IPS-18a (cell line): ENCODE data around the gene ELOVL5.
"Not testable (repeated sequence)": the region's sequence is repeated elsewhere in the genome, so short reads cannot be mapped to it uniquely, and the experiment has no call there.

Source experiments
- H3K27ac ChIP-seq: one replicate; pipeline ENCODE4 v1.5.1; 2013; ENCODE audit warnings: low read length
- H3K27me3 ChIP-seq: one replicate; pipeline ENCODE4 v1.6.1; 2013; ENCODE audit warnings: mild to moderate bottlenecking, low read length; ENCODE audit not compliant: control insufficient read depth, insufficient read depth
- H3K36me3 ChIP-seq: one replicate; pipeline ENCODE4 v1.6.1; 2013; ENCODE audit warnings: low read depth, low read length; ENCODE audit not compliant: control insufficient read depth
- H3K4me1 ChIP-seq: one replicate; pipeline ENCODE4 v1.6.1; 2013; ENCODE audit warnings: low read depth, low read length; ENCODE audit not compliant: control insufficient read depth
- H3K4me3 ChIP-seq: one replicate; pipeline ENCODE4 v1.5.1; 2013; ENCODE audit warnings: low read length
- H3K9ac ChIP-seq: one replicate; pipeline ENCODE4 v1.6.1; 2013; ENCODE audit warnings: mild to moderate bottlenecking, low read length, moderate library complexity
- H3K9me3 ChIP-seq: one replicate; pipeline ENCODE4 v1.6.1; 2013; ENCODE audit warnings: low read depth, low read length; ENCODE audit not compliant: control insufficient read depth

Gene ELOVL5

GRCh38 chr6:53358440-53359094, 9.8 kb upstream of the ELOVL5 start:
- Histone ChIP-seq H3K9ac (peak overlapping the region; percentile 83), H3K36me3 (no peaks in the 10 kb centered on the region), H3K4me1 (peaks cover 20% of the 10 kb centered on the region), H3K27ac (peak overlapping the region; percentile 62), H3K9me3 (no peaks in the 10 kb centered on the region), H3K4me3 (peak overlapping the region; percentile 76), H3K27me3 (peaks cover 13% of the 10 kb centered on the region)

GRCh38 chr6:53357576-53358360, 9.0 kb upstream of the ELOVL5 start:
- H3K9me3 ChIP-seq: no peaks in the 10 kb centered on the region
- no peaks in the 10 kb centered on the region for H3K36me3 ChIP-seq
- no peak overlapping the region for H3K27ac ChIP-seq
- peaks cover 13% of the 10 kb centered on the region for H3K27me3 ChIP-seq
- no peak overlapping the region for H3K4me3 ChIP-seq
- H3K9ac ChIP-seq: no peak overlapping the region
- H3K4me1 ChIP-seq: peaks cover 20% of the 10 kb centered on the region

GRCh38 chr6:53353624-53354023, 4.9 kb upstream of the ELOVL5 start:
- Histone ChIP-seq H3K27ac (no peak overlapping the region), H3K9ac (no peak overlapping the region), H3K27me3 (peaks cover 22% of the 10 kb centered on the region), H3K36me3 (no peaks in the 10 kb centered on the region), H3K9me3 (no peaks in the 10 kb centered on the region), H3K4me3 (no peak overlapping the region), H3K4me1 (peaks cover 7% of the 10 kb centered on the region)

DNA sequence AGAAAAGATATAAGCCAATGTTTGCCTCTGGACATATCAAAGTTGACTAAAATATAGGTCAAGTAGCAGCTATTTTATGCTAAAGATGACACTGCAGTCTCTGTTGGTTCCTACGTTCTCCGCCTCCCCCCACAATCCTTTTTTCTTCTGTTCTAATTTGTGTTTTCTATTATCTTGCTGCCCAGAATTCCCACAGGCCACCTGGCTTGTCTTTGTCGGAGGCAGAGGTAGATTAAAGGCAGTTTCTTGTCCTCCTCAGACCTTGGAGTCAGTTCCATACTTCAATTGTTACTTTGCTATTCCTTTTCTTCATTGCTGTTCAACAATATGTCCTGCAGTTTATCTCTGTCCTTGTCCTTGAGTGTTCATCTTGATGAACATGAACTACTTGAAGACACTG, 3.6 kb upstream of the ELOVL5 start:
- Histone ChIP-seq H3K27ac (no peak overlapping the region), H3K36me3 (no peaks in the 10 kb centered on the region), H3K27me3 (peaks cover 9% of the 10 kb centered on the region), H3K4me3 (no peak overlapping the region), H3K4me1 (no peaks in the 10 kb centered on the region), H3K9me3 (no peaks in the 10 kb centered on the region), H3K9ac (no peak overlapping the region)

DNA sequence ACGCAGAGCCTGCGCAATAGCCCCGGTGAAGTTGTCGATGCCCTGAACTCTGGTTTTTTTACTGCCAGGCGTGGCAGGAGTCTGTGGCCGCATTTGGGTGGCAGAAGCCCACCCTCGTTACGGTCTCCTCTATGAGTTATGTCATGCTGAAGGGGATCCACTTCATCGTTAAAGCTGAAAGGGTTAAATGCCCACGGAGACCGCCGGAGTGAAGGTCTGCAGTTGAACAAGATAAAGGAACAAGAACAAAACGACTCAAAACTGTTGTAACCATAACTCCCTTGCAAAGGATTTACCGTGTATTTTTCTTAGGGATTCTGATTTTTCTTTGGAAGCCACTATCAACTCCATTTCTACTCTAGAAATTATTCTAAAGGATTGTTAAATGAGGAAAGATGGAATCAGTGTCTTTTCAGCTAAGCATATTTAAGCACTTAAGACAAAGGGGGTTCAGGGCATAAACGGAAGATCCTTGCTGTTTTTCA, 501 bp upstream of the ELOVL5 start:
- Histone ChIP-seq H3K36me3 (no peaks in the 10 kb centered on the region), H3K9me3 (no peaks in the 10 kb centered on the region), H3K4me1 (peaks cover 12% of the 10 kb centered on the region), H3K4me3 (peak overlapping the region; percentile 92), H3K27ac (no peak overlapping the region), H3K27me3 (peaks cover 9% of the 10 kb centered on the region), H3K9ac (peak overlapping the region; percentile 78)

DNA sequence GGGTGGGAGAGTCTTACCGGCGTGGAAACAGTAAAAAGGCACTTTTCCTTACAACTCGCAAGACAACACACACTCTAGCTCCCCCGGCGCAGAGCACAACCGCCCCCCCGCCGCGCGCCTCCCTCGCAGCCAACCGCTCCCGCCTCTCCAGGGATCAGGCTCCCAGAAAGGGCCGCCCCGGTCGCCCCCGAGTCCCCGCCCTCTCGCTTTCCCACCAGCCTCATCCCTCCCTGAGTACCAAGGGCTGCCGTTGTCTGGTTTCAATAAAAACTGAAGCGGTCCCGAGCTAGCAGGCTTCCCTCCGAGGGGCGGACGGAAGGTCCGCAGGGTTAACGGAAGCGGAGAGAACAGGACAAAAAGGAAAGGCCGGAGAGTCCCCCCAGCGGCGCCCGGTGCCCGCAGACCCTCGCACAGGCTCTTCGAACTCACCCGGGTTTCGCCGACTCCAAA, 804 bp downstream of the ELOVL5 start:
- H3K36me3 ChIP-seq: no peaks in the 10 kb centered on the region
- no peaks in the 10 kb centered on the region for H3K9me3 ChIP-seq
- peaks cover 12% of the 10 kb centered on the region for H3K4me1 ChIP-seq
- peak overlapping the region; percentile 78 for H3K9ac ChIP-seq
- H3K4me3 ChIP-seq: peak overlapping the region; percentile 92
- H3K27me3 ChIP-seq: peaks cover 9% of the 10 kb centered on the region
- peak overlapping the region; percentile 24 for H3K27ac ChIP-seq

GRCh38 chr6:53347250-53347920, 1.4 kb downstream of the ELOVL5 start:
- Histone ChIP-seq H3K9ac (peak overlapping the region; percentile 78), H3K4me1 (peaks cover 12% of the 10 kb centered on the region), H3K36me3 (no peaks in the 10 kb centered on the region), H3K27me3 (peaks cover 9% of the 10 kb centered on the region), H3K27ac (no peak overlapping the region), H3K9me3 (no peaks in the 10 kb centered on the region), H3K4me3 (peak overlapping the region; percentile 92)

- H3K4me1 ChIP-seq: peaks cover 12% of the 10 kb centered on the region
- H3K36me3 ChIP-seq, H3K27me3 ChIP-seq, H3K4me3 ChIP-seq, H3K9me3 ChIP-seq, H3K27ac ChIP-seq, H3K9ac ChIP-seq: not testable (repeated sequence)
These were observed 2.7 kb downstream of the ELOVL5 start for GRCh38 chr6:53346049-53346448.

DNA sequence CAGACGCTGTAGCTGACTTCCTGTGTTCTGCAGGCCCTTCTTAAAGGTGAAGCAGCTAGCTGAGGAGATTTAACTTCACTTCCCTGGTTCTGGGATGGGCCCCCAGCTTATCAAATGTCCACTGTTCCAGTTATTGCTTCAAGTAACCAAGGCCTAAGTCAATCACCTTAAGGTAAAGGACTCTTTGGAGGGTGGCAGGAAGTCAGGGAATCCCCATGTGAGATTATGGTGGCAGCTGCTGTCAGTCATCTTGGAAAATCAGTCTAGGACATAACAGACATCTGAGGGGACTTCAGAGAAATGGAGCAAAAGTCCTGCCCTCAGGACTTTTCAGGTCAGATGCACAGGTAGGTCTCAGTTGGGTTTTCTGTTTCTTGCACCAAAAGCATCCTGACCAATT, 3.8 kb downstream of the ELOVL5 start:
- Histone ChIP-seq H3K27me3 (peaks cover 9% of the 10 kb centered on the region), H3K9me3 (no peaks in the 10 kb centered on the region), H3K9ac (no peak overlapping the region), H3K27ac (no peak overlapping the region), H3K4me3 (no peak overlapping the region), H3K36me3 (no peaks in the 10 kb centered on the region), H3K4me1 (peaks cover 12% of the 10 kb centered on the region)

DNA sequence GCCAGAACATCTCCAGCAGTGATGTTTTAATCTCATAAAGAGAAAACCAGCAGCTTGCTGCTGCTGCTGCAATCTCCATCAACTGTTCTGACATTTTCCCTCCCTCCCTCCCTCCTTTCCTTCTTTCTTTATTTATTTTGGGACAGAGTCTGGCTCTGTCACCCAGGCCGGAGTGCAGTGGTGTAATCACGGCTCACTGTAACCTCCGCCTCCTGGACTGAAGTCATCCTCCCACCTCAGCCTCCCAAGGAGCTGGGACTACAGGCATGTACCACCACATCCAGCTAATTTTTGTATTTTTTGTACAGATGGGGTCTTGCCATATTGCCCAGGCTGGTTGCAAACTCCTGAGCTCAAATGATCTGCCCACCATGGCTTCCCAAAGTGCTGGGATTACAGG, 5.7 kb downstream of the ELOVL5 start:
- no peaks in the 10 kb centered on the region for H3K36me3 ChIP-seq
- H3K4me1 ChIP-seq: peaks cover 12% of the 10 kb centered on the region
- no peak overlapping the region for H3K4me3 ChIP-seq
- no peaks in the 10 kb centered on the region for H3K27me3 ChIP-seq
- H3K9ac ChIP-seq: no peak overlapping the region
- H3K27ac ChIP-seq: no peak overlapping the region
- no peaks in the 10 kb centered on the region for H3K9me3 ChIP-seq

GRCh38 chr6:53342217-53342616, 6.5 kb downstream of the ELOVL5 start:
- Histone ChIP-seq H3K27me3 (no peaks in the 10 kb centered on the region), H3K9me3 (no peaks in the 10 kb centered on the region), H3K4me1 (peaks cover 11% of the 10 kb centered on the region), H3K9ac (no peak overlapping the region), H3K36me3 (peaks cover under 1% of the 10 kb centered on the region), H3K27ac (no peak overlapping the region), H3K4me3 (no peak overlapping the region)
